Spleen (tissue), 11 donors: Measurements from ENCODE around the gene ZNF609. TPM values are rescaled to one million over a fixed set of nuclear protein-coding genes. Genes with fewer than 3 reads are reported as not detected.

ENCODE experiments used
- DNase-seq: peaks from one replicate; pipeline ENCODE4 v3.0.0-alpha.2; 2020
- H3K27ac ChIP-seq, 8 donors: fragments of 200-600 bp; sonication (generic) in 7 of 8; 1 replicate in 4 of 8; 2 replicates in 4 of 8; pipeline versions ENCODE4 v1.5.0 to v1.8.0; 2016 to 2021; ENCODE audit warnings: inconsistent platforms in 4 of 8, mild to moderate bottlenecking in 4 of 8, moderate library complexity in 1 of 8
- H3K27me3 ChIP-seq, 7 donors: fragments of 200-600 bp; sonication (generic) in 6 of 7; replicated peaks in 1 of 7; 1 replicate in 4 of 7; 2 replicates in 3 of 7; pipeline versions ENCODE4 v1.5.0 to v1.8.0; 2016 to 2021; ENCODE audit warnings: inconsistent platforms in 3 of 7, mild to moderate bottlenecking in 1 of 7
- H3K36me3 ChIP-seq, 6 donors: fragments of 200-600 bp; sonication (generic) in 5 of 6; 1 replicate in 4 of 6; 2 replicates in 2 of 6; pipeline versions ENCODE4 v1.5.0 to v1.8.0; 2016 to 2021; ENCODE audit warnings: inconsistent platforms in 2 of 6
- H3K4me1 ChIP-seq, 6 donors: fragments of 200-600 bp; sonication (generic) in 5 of 6; 1 replicate in 3 of 6; 2 replicates in 3 of 6; pipeline versions ENCODE4 v1.5.0 to v1.8.0; 2016 to 2021; ENCODE audit warnings: inconsistent platforms in 3 of 6
- H3K4me3 ChIP-seq, 8 donors: fragments of 200-600 bp; sonication (generic) in 7 of 8; 1 replicate in 4 of 8; 2 replicates in 4 of 8; pipeline versions ENCODE4 v1.5.0 to v1.8.0; 2016 to 2021; ENCODE audit warnings: inconsistent platforms in 4 of 8, mild to moderate bottlenecking in 4 of 8, moderate library complexity in 2 of 8
- H3K9me3 ChIP-seq, 8 donors: fragments of 200-600 bp; sonication (generic) in 7 of 8; 1 replicate in 4 of 8; 2 replicates in 4 of 8; pipeline versions ENCODE4 v1.5.0 to v1.8.0; 2016 to 2021; ENCODE audit warnings: inconsistent platforms in 4 of 8
- CTCF ChIP-seq, 11 experiments: fragments of 200-600 bp in 7 of 11; fragments of 450-650 bp in 4 of 11; sonication (generic) in 4 of 11; IDR thresholded peaks in 8 of 11; conservative IDR thresholded peaks in 3 of 11; 1 replicate in 7 of 11; 2 replicates in 4 of 11; pipeline versions ENCODE4 v1.4.0 to v1.8.0; 2016 to 2021; ENCODE audit warnings: antibody characterized with exemption in 11 of 11, inconsistent platforms in 4 of 11, mild to moderate bottlenecking in 1 of 11
- POLR2A ChIP-seq, 3 donors: fragments of 450-650 bp; IDR thresholded peaks; one replicate each; pipeline ENCODE4 v1.5.1; 2017; ENCODE audit warnings: antibody characterized with exemption in 3 of 3, mild to moderate bottlenecking in 1 of 3
- POLR2AphosphoS5 ChIP-seq, 3 donors: sonication (generic); formaldehyde crosslinking; IDR thresholded peaks; one replicate each; pipeline ENCODE4 v1.5.1; 2017; ENCODE audit warnings: antibody characterized with exemption in 3 of 3
- WGBS, 5 donors: extraction: QIAGEN DNeasy Blood & Tissue Kit in 3 of 5; methylation state at CpG; one replicate each; pipeline versions ENCODE4 v1.1.5 to v1.1.7; 2013 to 2018; 5-methylcytosine and 5-hydroxymethylcytosine counted together
- intact Hi-C: fragments of 100-400 bp; cut with DNase I; formaldehyde crosslinking; loops from one replicate; pipeline ENCODE4 v1.15.0; 2023; ENCODE audit warnings: low total_unique reads
- polyA plus RNA-seq, 3 donors: library from polyadenylated mRNA; stranded (reverse); fragments of 200-250 nt; gene quantifications; one replicate each; pipeline ENCODE4 v1.2.1, GENCODE V29; 2013
- total RNA-seq, 7 donors: library from RNA; depleted of rRNA in 3 of 7; stranded (reverse); fragments of >200 nt in 3 of 7; fragmentation: NEBNext Ultra II Directional in 4 of 7; extraction: Animal tissue kit (Norgen Biotek cat#: 25700) in 4 of 7; gene quantifications; one replicate each; pipeline versions ENCODE4 v1.1.0 to v1.2.1, GENCODE V29; 2016 to 2021
- donor health status: healthy with polysubstance abuse.
- donor health status: DM: no; HTN: no; CAD: no; lungs with moderate emphysema.
- donor health status: DM: no; HTN: no; CAD: no.
- donor health status: Bipolar disorder and iron deficiency.
- donor health status: healthy.
- donor health status: DM: no; HTN: no; CAD: no.
- donor health status: DM: yes; HTN: yes; CAD: no.

Gene ZNF609
- total and polyA plus RNA-seq, 10 donors, result 2.4 to 55.7 (median 38.8) TPM

GRCh38 chr15:64572856-64573255 is 112.5 kb downstream of the ZNF609 start:
- Histone ChIP-seq H3K4me3 (no peak overlapping the region), H3K36me3 (peaks cover 0 to 3% (median 0%) of the 10 kb centered on the region in 6 donors), H3K27ac (peak overlapping the region in 5 of 8 donors; percentile 1 to 84 (median 68)), H3K4me1 (peaks cover 25 to 81% (median 53%) of the 10 kb centered on the region in 6 donors), H3K9me3 (no peaks in the 10 kb centered on the region), H3K27me3 (no peaks in the 10 kb centered on the region)
- intact Hi-C loops, result no loop called here
- TF ChIP-seq POLR2AphosphoS5 (IDR thresholded peaks at IDR 0.05) (no peak), CTCF (IDR thresholded peaks at IDR 0.05 in 8 of 11, conservative IDR thresholded peaks at IDR 0.05 in 3 of 11) (no peak)
- WGBS, 5 donors, result 89 to 98% (median 91%) methylated on average over 6 of the region's 6 CpGs
- no peak for DNase-seq

- H3K36me3 ChIP-seq, result no peaks in the 10 kb centered on the region
- H3K4me3 ChIP-seq, result no peak overlapping the region
- intact Hi-C loops, result no loop called here
- 21 to 42% (median 37%) methylated on average over 1 of the region's 1 CpG for WGBS, 5 donors
- TF ChIP-seq CTCF (IDR thresholded peaks at IDR 0.05 in 8 of 11, conservative IDR thresholded peaks at IDR 0.05 in 3 of 11) (no peak), POLR2AphosphoS5 (IDR thresholded peaks at IDR 0.05) (no peak), POLR2A (IDR thresholded peaks at IDR 0.05) (no peak)
- H3K27me3 ChIP-seq, result no peaks in the 10 kb centered on the region
- H3K4me1 ChIP-seq, result peaks cover 24 to 65% (median 46%) of the 10 kb centered on the region in 6 donors
- H3K27ac ChIP-seq, result peak overlapping the region in 5 of 8 donors; percentile 14 to 56 (median 22)
- H3K9me3 ChIP-seq, result no peaks in the 10 kb centered on the region
- no peak for DNase-seq
Measured at GRCh38 chr15:64574301-64575017, 114.1 kb downstream of the ZNF609 start.

- Histone ChIP-seq H3K27me3 (no peaks in the 10 kb centered on the region), H3K9me3 (peaks cover 0 to 17% (median 14%) of the 10 kb centered on the region in 8 donors), H3K4me1 (peaks cover 0 to 40% (median 20%) of the 10 kb centered on the region in 6 donors), H3K36me3 (no peaks in the 10 kb centered on the region), H3K27ac (peak overlapping the region in 6 of 8 donors; percentile 34 to 47 (median 42)), H3K4me3 (no peak overlapping the region)
- DNase-seq, result no peak
- intact Hi-C loops, result no loop called here
- WGBS, 5 donors, result 81 to 86% (median 82%) methylated on average over 9 of the region's 9 CpGs
- TF ChIP-seq POLR2AphosphoS5 (IDR thresholded peaks at IDR 0.05), result peak in 1 of 3 donors; percentile 11
- TF ChIP-seq CTCF (IDR thresholded peaks at IDR 0.05 in 8 of 11, conservative IDR thresholded peaks at IDR 0.05 in 3 of 11), result no peak
Measured at GRCh38 chr15:64580696-64581407, 120.5 kb downstream of the ZNF609 start.

- WGBS, 5 donors, result 65 to 86% (median 80%) methylated on average over 2 of the region's 2 CpGs
Measured at GRCh38 chr15:64581408-64581761, 121.0 kb downstream of the ZNF609 start.

More at GRCh38 chr15:64581408-64581761, 121.0 kb downstream of the ZNF609 start:
- Histone ChIP-seq H3K9me3 (peaks cover 0 to 17% (median 14%) of the 10 kb centered on the region in 8 donors), H3K27ac (peak overlapping the region in 6 of 8 donors; percentile 34 to 47 (median 42)), H3K36me3 (no peaks in the 10 kb centered on the region), H3K4me1 (peaks cover 0 to 41% (median 20%) of the 10 kb centered on the region in 6 donors), H3K27me3 (no peaks in the 10 kb centered on the region), H3K4me3 (no peak overlapping the region)
- DNase-seq, result no peak
- intact Hi-C loops, result no loop called here
- TF ChIP-seq POLR2AphosphoS5 (IDR thresholded peaks at IDR 0.05), result no peak
- TF ChIP-seq CTCF (IDR thresholded peaks at IDR 0.05 in 8 of 11, conservative IDR thresholded peaks at IDR 0.05 in 3 of 11), result no peak
- no peak for TF ChIP-seq POLR2A (IDR thresholded peaks at IDR 0.05)
